Upper lobe of right lung (tissue), 1 donor: ENCODE data around the gene UEVLD. TPM values are rescaled to one million over a fixed set of nuclear protein-coding genes. Genes with fewer than 3 reads are reported as not detected.

Experiments
- ATAC-seq: fragments of 200-7000 bp; cut with Tn5 transposase; one replicate; pipeline ENCODE4 v1.9.1; 2020; ENCODE audit warnings: mild to moderate bottlenecking, moderate library complexity
- DNase-seq: peaks from one replicate; pipeline ENCODE4 v3.0.0-alpha.2; 2020
- H3K27ac ChIP-seq: fragments of 200-600 bp; one replicate; pipeline ENCODE4 v1.8.0; 2022
- H3K27me3 ChIP-seq: fragments of 200-600 bp; one replicate; pipeline ENCODE4 v1.8.0; 2022; ENCODE audit warnings: mild to moderate bottlenecking
- H3K36me3 ChIP-seq: fragments of 200-600 bp; one replicate; pipeline ENCODE4 v1.8.0; 2022
- H3K4me1 ChIP-seq: fragments of 200-600 bp; one replicate; pipeline ENCODE4 v1.8.0; 2022
- H3K4me3 ChIP-seq: fragments of 200-600 bp; one replicate; pipeline ENCODE4 v1.8.0; 2022; ENCODE audit warnings: mild to moderate bottlenecking
- H3K9me3 ChIP-seq: fragments of 200-600 bp; one replicate; pipeline ENCODE4 v1.8.0; 2022
- CTCF ChIP-seq: fragments of 200-600 bp; IDR thresholded peaks from one replicate; pipeline ENCODE4 v1.8.0; 2022; ENCODE audit warnings: antibody characterized with exemption
- intact Hi-C: fragments of 100-400 bp; cut with DNase I; formaldehyde crosslinking; loops from one replicate; pipeline ENCODE4 v1.11.0; 2022
- total RNA-seq: library from RNA; stranded (reverse); fragmentation: NEBNext Ultra II Directional; extraction: Animal tissue kit (Norgen Biotek cat#: 25700); gene quantifications from one replicate; pipeline ENCODE4 v1.2.1, GENCODE V29; 2021
- donor health status: DM: no; HTN: yes; CAD: no; lungs with severe emphysema.

The UEVLD gene
- total RNA-seq, 1 donor from 2014 or later = 24.0 TPM

GRCh38 chr11:18526521-18527296 lies 61.8 kb downstream of the UEVLD start, which contains the start of gene TSG101:
Gene TSG101, minus strand, starts transcription at chr11:18526942. Its CDS starts 126 bp downstream, at chr11:18526816.
- DNase-seq = peak; percentile 97
- Histone ChIP-seq H3K4me1 (peaks cover 16% of the 10 kb centered on the region), H3K27me3 (no peaks in the 10 kb centered on the region), H3K27ac (peak within 1 kb of the TSS; percentile 98), H3K4me3 (peak within 1 kb of the TSS; percentile 86), H3K9me3 (no peaks in the 10 kb centered on the region), H3K36me3 (peaks cover 9% of the 10 kb centered on the region)
- no peak for TF ChIP-seq CTCF
- intact Hi-C loops = no loop called here
- peak; percentile 99 for ATAC-seq

GRCh38 chr11:18526130-18526520 lies 62.4 kb downstream of the UEVLD start:
- Histone ChIP-seq H3K27ac (peak overlapping the region; percentile 98), H3K4me3 (peak overlapping the region; percentile 86), H3K36me3 (peaks cover 9% of the 10 kb centered on the region), H3K27me3 (no peaks in the 10 kb centered on the region), H3K4me1 (peaks cover 16% of the 10 kb centered on the region), H3K9me3 (no peaks in the 10 kb centered on the region)
- intact Hi-C loops = no loop called here
- DNase-seq (no peak), ATAC-seq (no peak)
- TF ChIP-seq CTCF = no peak

- Histone ChIP-seq H3K36me3 (peaks cover 5% of the 10 kb centered on the region), H3K9me3 (no peaks in the 10 kb centered on the region), H3K4me1 (peaks cover 16% of the 10 kb centered on the region), H3K27ac (no peak overlapping the region), H3K27me3 (no peaks in the 10 kb centered on the region), H3K4me3 (no peak overlapping the region)
- ATAC-seq (no peak), DNase-seq (no peak)
- TF ChIP-seq CTCF = no peak
- intact Hi-C loops = no loop called here
Measured at GRCh38 chr11:18524248-18524647, 64.3 kb downstream of the UEVLD start.

- Histone ChIP-seq H3K27ac (no peak overlapping the region), H3K4me1 (peaks cover 16% of the 10 kb centered on the region), H3K9me3 (no peaks in the 10 kb centered on the region), H3K4me3 (no peak overlapping the region), H3K27me3 (no peaks in the 10 kb centered on the region), H3K36me3 (peaks cover 15% of the 10 kb centered on the region)
- no peak for ATAC-seq
- no peak for DNase-seq
- no peak for TF ChIP-seq CTCF
- intact Hi-C loops = no loop called here
Measured at GRCh38 chr11:18523084-18523483, 65.5 kb downstream of the UEVLD start.

GRCh38 chr11:18522388-18522787 lies 66.1 kb downstream of the UEVLD start:
- intact Hi-C loops = no loop called here
- Histone ChIP-seq H3K4me1 (peaks cover 11% of the 10 kb centered on the region), H3K36me3 (peaks cover 22% of the 10 kb centered on the region), H3K9me3 (no peaks in the 10 kb centered on the region), H3K4me3 (no peak overlapping the region), H3K27ac (no peak overlapping the region), H3K27me3 (no peaks in the 10 kb centered on the region)
- no peak for TF ChIP-seq CTCF
- ATAC-seq (no peak), DNase-seq (no peak)
